C4-2B (cell line): ENCODE measurements around the gene DHCR7.

ENCODE experiments used
- CTCF ChIP-seq: fragments of 450-650 bp; conservative IDR thresholded peaks from 2 replicates; pipeline ENCODE4 v1.5.1; 2017; ENCODE audit warnings: mild to moderate bottlenecking
- ZFX ChIP-seq: fragments of 450-650 bp; IDR thresholded peaks from 2 replicates; pipeline ENCODE4 v1.6.1; 2017

- no peak for TF ChIP-seq CTCF
- TF ChIP-seq ZFX: no peak
Measured at GRCh38 chr11:71451596-71452198, 3.5 kb upstream of the DHCR7 start.
